GM19467 (cell line): ENCODE measurements around the gene FAM186B.

Source experiments
- ATAC-seq: cut with Tn5 transposase; IDR thresholded peaks from one replicate; pipeline ENCODE4 v1.9.1; 2021; ENCODE audit warnings: mild to moderate bottlenecking, moderate library complexity; ENCODE audit not compliant: unreplicated experiment

Gene FAM186B

GRCh38 chr12:49540229-49541139 lies 65.0 kb downstream of the FAM186B start:
- no peak for ATAC-seq

GRCh38 chr12:49539406-49540228 lies 65.8 kb downstream of the FAM186B start:
- ATAC-seq, result no peak

- ATAC-seq, result no peak
Observed at GRCh38 chr12:49538510-49539403, 66.7 kb downstream of the FAM186B start, which contains the start of gene KCNH3. Gene KCNH3, plus strand, starts transcription at chr12:49539030. Its CDS starts 387 bp downstream, at chr12:49539417.

- ATAC-seq, result no peak
Observed at GRCh38 chr12:49537752-49538509, 67.5 kb downstream of the FAM186B start.
